Left cardiac atrium (tissue), 4 donors: Measurements from ENCODE around the gene TMPRSS13. TPM values are rescaled to one million over a fixed set of nuclear protein-coding genes. Genes with fewer than 3 reads are reported as not detected.
A peak's percentile ranks its signal among the peaks of the same experiment; 100 is the strongest.

ENCODE experiments used
- ATAC-seq, 2 donors: fragments of 200-7000 bp; cut with Tn5 transposase; one replicate each; pipeline ENCODE4 v1.9.1; 2020; ENCODE audit warnings: mild to moderate bottlenecking in 2 of 2, moderate library complexity in 2 of 2
- DNase-seq: peaks from one replicate; pipeline ENCODE4 v3.0.0-alpha.2; 2020
- intact Hi-C, 2 donors: fragments of 100-400 bp; cut with DNase I; formaldehyde crosslinking; loops; one replicate each; pipeline versions ENCODE4 v1.14.1 to v1.15.1; 2022 to 2023
- total RNA-seq, 2 donors: library from RNA; stranded (reverse); fragmentation: NEBNext Ultra II Directional; extraction: Animal tissue kit (Norgen Biotek cat#: 25700); gene quantifications; one replicate each; pipeline ENCODE4 v1.2.1, GENCODE V29; 2021
- donor health status: DM: no; HTN: yes; CAD: no.
- donor health status: DM: no; HTN: yes; CAD: no; lungs with severe emphysema.
- donor health status: DM: yes; HTN: yes; CAD: no.
- donor health status: Dilated cardiomyopathy.

Gene TMPRSS13
- total RNA-seq, 2 donors from 2014 or later: 0.15 to 0.16 TPM

DNA sequence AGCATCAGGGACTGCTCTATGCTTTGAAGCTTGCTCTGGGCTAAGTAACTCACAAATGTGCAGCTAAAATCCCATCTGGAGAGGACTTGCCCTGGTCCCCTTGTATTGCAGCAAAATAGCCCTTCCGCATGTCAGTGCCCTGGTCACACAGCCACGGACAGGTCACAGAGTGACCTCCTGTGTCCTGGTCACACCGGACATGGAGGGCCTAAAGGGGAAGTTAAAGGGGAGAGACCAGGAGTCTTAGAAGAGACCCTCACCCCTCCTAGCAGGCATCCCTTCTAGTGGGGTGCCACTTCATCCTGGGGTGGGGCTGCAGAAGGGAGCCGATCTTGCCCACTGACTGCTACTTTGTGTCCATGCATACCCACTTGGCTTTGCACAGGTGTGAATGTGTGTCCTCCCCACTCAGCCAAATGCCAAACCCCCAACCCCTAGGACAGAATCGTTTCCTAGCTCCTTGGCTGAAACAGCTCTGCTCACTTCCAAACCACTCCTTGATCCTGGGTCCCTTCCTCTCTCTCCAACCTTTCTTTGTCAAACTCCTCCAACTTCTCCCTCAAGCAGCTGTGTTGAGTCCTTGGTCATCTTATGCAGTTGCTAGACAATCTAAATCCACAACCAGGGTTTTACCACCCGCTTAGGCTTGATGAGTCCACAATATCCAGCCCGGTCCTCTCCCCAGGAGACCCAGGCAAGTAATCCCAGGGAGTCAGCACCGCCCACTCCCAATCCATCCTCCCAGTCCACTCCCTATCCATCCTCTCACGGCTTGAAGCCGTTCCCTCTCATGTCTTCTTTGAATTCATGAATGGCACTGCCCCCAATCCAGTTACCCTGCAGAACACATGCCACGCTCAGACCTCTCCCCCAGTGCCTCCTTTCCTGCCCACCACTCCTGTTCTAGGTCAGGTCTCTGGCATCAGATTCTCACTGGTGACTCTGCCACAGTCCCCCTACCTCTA is 49.4 kb downstream of the TMPRSS13 start:
- intact Hi-C loops: no loop called here
- DNase-seq: no peak
- ATAC-seq: no peak

DNA sequence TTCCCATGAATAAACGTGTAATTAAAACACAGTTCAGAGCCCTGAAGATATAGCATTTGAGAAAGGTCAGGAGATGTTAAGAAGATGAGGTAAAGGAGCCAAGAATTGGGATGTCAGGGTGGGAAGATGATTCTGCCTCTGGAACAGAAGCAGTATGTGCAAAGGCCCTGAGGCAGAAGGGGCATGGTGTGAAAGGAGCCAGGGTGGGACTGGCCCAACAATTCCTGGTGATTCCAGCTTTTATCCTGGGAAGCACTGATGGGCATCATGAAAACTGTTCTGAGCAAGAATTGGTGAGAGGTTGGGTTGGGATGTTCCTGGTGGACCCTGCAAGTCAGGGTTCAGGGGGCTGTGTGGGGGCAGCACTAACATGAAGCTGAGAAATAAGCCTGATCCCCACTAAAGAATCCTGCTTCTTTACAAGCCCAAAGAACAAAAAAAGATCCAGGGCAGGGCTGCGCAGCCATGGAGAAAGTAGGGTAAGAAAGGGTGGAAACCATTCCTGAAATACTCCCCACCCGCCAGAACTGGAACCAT is 50.2 kb downstream of the TMPRSS13 start:
- intact Hi-C loops: no loop called here
- ATAC-seq (no peak), DNase-seq (no peak)

DNA sequence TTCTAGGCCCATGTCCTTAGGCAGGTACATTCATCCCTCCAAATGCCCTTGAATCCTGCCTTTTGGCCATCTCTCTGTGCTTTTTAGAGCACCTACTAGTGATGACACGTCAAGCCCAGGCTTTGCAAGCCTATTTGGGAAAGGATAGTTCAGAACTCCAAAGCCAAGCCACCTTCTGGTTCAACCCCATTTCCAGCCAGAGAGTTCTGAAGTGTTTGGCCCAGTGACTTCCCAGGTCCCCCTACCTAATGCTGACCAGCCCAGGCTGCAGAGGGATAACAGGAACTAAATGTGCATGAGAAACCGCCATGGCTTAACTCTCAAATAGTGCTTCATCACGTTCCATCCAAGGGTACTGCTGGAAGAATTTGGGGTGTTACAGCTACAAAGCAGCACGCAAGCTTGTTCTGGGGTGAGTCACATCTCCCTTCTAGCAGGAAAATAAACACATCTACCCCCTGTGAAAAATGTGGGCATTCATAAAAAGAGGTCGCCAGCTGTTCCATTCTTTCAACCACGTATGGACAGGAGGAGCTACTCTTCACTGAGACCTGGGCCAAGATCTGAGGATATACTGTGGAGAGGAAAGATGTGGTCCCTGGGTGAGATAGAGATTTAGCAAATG is 50.8 kb downstream of the TMPRSS13 start:
- DNase-seq (no peak), ATAC-seq (no peak)
- intact Hi-C loops: no loop called here

DNA sequence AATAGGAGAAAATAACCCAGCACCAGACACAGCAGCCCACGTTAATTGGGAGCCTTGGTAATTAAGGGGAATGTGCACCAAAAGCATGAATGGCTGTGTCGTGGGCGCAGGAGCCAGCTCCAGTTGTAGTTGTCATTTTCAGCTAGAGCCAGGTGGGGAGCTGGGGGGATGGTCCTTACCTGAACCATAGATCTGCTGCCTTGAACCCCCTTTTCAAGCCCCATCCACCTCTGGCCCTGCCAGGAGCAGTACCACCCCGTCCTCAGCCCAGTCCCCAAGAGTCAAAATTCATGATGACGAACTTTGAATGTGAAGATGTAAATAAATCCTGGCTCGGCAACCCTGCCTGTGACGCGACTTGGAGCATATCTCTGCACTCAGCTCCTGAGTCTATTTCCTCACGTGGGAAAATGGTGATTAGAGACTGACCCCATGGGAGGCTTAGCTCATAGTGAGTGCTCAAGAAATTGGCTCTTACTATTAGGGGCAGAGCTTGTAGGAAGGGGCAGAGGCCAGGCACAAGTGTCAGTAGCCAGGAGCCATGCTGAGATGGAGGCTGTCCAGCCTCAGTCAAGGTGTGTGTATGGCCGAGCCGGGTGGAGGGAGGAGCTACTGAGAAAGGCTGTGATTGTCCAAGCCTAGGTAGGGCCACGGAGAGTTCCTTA is 52.0 kb downstream of the TMPRSS13 start:
- DNase-seq: peak; percentile 64
- ATAC-seq: peak; percentile 25 to 34

DNA sequence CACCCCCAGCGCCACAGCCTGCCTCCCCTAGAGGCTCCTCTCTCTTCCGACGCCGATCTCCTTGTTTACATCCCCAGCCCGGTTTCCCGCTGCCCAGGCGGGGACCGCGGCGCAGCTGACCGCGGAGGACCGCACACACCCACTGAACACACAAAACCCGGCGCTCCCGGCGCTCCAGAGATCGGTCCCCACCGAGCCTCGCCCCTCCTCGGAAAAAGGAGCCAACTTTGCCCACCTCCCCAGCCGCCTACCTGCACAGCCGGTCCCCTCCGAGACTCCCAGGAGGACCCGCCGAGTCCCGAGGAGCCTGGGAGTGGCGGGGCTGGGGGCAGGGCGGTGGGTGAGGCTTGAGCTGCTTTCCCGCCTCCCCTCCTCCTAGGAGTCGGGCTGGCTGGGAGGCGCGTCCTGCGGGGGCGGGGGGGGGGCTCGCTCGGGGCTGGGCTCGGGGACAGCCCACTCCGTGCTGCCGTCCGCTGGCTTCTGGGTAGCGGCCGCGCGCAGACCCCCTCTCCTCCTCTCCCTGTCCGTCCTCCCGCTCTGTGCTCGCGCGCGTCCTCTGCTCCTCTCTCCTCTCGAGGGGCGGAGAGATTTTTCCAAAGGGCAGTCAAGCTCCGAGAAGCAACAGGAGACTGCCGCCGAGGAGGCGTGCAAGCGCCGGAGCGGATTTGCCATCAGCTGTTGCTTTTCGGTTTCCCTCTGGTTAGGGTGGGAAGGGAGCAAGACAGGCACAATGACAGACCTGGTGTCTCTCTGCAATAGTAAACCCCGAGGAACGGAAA is 52.7 kb downstream of the TMPRSS13 start, which contains the start of gene FXYD6:
TSS of gene FXYD6 (minus strand) at position 318 of the 779 bp plus-strand sequence. CDS start 33,882 bp downstream, outside the sequence.
- ATAC-seq: peak; percentile 74 to 85
- DNase-seq: peak; percentile 61
- intact Hi-C loops: no loop called here

More for the DNA sequence above, 52.0 kb downstream of the TMPRSS13 start:
- intact Hi-C loops: no loop called here

DNA sequence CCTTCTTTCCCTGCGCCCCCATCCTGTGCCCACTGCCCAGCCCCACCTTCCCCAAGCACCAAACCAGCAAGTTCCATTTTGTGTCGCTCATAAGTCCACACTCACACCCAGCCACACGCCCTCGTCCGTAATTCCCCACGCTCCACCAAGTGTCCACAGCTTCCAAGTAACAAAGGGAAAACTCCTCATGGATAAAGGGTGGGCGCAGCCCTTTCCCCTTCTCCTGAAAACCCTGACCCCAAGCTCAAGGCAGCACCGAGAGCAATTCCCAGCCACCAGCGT is 53.2 kb downstream of the TMPRSS13 start:
- intact Hi-C loops: no loop called here
- no peak for DNase-seq
- ATAC-seq: peak in 1 of 2 donors; percentile 4

DNA sequence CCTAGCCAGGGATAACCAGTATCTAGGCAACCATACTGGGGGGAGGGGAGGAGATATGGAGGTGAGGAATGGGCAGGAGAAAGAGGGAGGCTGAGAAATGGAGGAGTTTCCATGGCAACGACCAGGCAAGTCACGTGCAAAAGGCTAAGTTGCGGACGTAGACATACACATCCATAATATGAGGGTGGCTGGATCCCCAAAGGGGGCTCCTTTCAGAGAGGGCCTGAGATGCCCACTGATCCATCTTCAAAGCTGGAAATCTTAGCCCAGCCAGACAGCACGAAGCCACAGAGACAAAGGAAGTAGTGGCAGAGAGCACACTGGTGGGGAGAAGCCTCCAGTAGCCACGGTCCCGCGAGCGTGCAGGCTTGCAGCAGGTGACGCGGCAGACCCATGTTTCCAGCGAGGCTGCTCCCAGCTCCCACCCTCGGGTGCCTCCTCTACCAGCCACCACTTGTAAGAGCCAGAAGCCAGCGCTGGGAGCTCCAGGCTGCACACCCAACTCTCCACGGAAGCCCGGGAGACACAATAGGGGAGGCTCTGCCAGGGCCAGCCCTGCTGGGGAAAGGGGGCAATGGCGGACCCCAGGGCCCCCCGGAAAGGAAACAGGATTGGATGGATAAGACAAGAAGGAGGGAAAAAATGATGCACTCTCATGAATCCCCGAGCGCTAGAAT is 53.7 kb downstream of the TMPRSS13 start:
- intact Hi-C loops: no loop called here
- ATAC-seq (peak in 1 of 2 donors; percentile 11), DNase-seq (no peak)

DNA sequence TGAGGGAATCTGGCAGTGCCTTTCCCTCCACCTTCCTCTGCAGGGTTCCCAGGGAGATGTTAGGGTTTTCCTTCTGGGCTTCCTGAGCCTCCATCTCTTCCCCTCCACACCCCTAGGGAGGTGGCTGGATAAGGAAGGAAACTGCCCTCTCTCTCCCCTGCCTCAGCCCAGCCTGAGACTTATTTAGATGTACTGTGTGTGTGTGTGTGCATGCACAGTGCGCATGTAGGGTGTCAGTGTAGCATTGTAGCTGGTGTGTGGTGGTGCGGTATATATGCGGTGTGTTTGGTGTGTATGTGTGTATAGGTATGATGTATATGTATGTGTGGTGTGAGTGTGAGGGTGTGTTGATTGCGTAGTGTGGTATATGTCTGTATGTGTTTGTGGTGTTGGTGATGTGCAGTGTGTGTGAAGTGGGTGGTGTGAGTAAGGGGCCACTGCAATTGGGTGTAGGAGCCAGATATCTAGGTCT is 54.3 kb downstream of the TMPRSS13 start:
- intact Hi-C loops: no loop called here

DNA sequence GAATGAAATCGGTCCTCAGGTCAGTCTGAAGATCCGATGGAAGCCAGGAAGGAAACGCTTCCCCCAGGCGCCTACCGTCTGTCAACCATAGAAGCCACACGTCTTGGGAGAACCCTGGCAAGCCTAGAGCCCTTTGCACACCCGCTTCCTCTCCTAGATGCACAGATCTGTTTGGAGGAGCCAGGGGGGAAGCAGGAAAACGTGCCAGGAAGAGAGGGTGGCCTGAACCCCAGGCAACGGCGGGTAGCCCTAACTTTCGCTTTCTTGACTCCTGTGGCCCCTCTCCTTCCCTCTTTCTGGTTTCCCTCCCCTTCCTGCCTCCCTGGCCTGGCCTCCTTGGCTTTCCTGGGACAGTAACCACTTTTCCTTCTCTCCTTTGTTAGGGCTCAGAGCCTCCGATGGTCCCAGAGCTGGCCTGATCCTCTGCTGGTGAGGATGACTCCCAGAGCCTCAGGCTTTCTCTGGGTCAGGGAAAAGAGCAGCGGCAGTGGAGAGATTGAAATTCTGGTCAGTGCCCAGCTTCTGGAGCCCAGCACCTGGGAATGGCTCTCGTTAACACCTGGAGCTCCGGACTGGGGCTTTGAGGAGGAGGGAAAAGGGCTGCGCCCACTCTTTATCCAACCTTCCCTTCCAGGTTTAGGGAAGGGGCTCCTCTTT is 54.8 kb downstream of the TMPRSS13 start:
- ATAC-seq: no peak
- DNase-seq: no peak
- intact Hi-C loops: no loop called here

More for the DNA sequence above, 54.3 kb downstream of the TMPRSS13 start:
- DNase-seq (no peak), ATAC-seq (no peak)

DNA sequence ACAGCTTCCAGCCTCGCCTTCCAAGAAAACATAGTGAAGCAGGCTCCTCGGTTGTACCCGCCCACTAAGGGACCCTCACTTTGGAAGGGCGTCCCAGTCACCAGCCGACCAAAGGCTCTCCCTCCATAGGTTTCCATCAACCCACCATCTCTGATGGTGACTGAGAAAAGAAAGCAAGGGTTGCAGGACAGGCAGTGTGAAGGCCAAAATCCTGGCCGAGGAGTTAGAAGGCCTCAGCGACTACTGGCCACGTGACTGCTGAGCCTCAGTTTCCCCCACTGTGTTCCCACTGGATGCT is 55.4 kb downstream of the TMPRSS13 start:
- intact Hi-C loops: no loop called here
- no peak for ATAC-seq
- DNase-seq: no peak

DNA sequence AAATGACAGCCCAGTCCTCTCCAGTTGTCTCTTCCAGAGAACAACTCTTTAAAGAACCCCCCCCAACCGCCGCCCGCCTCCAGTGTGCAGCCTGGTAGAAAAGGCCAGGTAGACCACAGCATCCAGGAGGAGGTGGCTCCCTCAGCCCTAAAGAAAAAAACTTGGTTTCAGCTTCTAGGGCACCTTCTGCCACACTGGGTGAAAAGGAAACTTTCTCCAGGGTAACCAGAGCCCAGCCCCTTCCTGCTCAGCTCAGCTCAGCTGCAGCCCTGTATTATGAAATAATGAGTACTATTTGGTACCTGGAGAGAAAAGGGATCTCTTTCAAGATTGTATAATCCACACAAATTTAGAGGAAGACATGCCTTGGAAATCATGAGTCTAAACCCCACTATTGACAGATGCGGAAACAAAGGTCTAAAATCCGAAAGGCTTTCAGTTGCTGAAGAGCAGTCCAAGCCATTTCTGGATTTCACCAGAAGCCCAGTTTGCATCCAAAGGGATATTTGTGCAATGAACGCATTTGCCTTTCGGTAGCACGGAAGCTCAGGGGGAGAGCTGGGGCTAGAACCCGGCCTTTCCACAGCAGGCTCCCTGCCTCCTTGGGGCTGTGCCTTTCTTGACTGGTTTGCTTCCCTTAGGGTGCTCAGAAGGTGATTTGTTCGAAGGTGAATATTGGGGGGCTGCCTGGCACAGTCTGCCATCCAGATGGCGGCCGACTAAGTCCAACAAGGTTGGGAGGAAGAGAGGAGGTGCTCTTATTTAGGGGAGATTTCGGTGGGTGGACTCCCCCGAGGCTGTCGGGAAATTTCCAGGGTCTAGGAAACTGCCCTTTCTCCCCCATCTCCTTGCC is 56.0 kb downstream of the TMPRSS13 start:
- intact Hi-C loops: no loop called here
- no peak for ATAC-seq
- DNase-seq: no peak

DNA sequence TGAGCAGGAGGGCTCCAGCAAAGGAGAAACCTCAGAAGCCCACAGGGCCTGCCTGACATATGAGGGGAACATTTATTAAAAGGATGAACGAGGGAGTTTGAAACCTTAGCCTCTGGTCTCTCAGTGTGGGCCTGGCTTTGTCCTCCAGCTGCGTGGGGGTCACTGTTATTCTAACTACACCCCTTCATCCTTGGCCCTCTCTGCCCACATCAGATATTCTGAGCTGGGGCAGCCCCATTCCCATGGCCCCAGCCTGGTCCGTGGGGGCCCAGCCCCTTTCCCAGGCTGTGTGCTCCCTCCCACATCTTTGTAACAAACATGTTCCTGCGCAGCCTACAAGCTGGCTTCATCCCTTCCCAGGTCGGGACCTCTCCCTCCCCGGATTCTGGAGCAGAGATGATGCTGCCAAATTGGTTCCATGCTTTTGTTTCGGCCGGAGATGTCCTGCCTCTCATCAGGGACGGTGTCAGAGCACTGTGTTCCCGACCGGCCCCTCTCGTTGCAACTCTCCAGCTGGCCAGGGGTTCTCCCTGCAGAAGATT is 56.7 kb downstream of the TMPRSS13 start:
- no peak for DNase-seq
- no peak for ATAC-seq
- intact Hi-C loops: no loop called here

DNA sequence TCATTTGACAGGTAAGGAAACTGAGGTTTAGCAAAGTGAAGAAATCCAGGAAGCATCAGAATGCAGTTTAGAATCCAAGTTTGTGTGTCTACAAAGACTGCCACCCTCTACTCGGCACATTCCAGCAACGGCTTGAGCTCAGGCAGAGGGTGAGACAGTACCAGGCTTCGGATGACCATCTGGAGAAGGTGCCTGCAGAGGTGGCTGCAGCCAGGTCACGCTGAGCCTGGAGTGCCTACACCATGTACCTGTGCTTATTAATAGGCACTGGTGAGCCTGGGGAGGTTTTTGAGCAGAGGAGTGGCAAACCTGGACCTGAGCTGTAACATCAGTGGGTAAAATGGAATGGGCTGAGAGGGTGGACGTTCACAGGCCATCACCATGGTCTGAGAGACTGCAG is 57.4 kb downstream of the TMPRSS13 start:
- no peak for DNase-seq
- no peak for ATAC-seq
- intact Hi-C loops: no loop called here

DNA sequence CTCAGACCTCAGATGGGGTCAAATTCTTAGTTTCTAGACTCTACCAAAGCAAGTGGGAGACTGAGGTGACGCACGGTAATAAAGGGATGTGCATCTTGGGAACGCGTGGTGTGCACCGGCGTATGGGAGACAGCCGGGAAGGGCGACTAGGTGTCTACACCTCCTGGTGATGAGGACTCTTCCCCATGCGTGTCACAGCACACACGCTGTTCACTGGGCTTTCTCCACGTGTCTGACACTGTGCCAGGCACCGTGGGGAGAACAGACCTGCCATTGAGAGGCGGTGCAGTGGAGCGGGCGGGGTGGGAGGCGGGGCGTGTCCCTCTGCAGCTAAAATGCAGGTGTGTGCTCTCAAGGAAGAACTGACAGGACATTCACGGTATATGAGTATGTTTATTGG is 58.0 kb downstream of the TMPRSS13 start:
- intact Hi-C loops: no loop called here
- ATAC-seq (no peak), DNase-seq (no peak)

DNA sequence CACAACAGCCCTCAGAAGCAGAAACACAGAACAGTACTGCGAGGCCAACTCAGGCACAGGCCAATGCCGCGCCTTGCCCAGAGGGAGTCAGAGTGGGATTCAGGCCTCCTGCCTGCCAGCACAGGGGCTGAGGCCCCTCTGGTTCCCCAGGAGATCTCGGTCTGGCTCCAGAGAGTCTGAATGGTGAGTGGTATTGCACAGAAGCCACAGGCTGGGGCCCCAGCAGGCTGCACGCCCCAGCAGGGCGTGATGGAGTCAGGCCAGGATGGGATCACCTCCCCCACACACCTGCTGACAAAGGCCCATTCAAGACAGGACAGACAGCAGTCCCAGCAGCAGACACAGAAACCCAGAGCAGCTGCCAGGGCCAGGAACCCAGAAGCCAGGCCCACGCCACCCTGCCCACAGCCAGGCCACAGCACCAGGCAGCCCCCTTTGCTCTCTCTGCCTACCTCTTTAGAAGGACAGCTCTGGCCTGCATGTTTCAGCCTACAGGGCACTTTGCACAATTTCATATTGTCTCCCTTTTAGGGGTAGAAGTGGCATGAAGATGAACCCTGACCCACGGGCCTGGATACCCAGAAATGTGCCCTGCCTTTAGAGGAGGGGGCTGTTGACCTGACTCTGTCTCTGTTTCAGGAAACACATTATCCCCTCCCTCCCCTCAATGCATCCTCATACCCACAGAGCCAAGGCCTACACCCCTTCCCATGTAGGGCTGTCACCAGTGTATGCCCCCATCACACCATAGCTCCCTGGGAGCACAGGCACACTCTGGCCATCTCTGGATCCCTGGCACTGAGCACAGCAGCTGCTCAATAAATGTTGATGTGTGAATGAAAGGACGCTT is 58.9 kb downstream of the TMPRSS13 start:
- intact Hi-C loops: no loop called here
- ATAC-seq: peak in 1 of 2 donors; percentile 9
- DNase-seq: no peak

DNA sequence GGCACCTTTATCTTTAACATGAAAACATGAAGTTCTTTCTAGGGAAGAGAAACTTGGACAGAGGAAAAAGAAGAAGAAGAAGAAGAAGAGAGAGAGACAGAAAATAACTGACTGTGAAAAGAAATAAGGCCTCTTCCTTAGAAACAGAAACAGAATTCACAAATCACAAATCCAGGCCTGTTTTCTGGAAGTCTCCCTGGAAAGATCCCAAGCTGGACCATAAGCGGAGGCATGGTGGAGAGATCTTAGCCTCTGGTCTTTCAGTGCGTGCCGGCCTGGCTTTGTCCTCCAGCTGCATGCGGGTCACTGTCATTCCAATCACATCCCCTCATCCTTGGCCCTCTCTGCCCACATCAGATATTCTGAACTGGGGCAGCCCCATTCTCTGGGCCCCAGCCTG is 59.6 kb downstream of the TMPRSS13 start:
- peak in 1 of 2 donors; percentile 7 for ATAC-seq
- DNase-seq: no peak

More for the DNA sequence above, 59.6 kb downstream of the TMPRSS13 start:
- intact Hi-C loops: no loop called here
